Measurements from ENCODE around the gene ATF2. TPM values are rescaled to one million over a fixed set of nuclear protein-coding genes. Genes with fewer than 3 reads are reported as not detected.

ATF2 gene
- total and polyA plus RNA-seq, 2 of the 13 experiments (the other 11 are each of a cell fraction or from before 2014, with no cell fraction given), result 91.6 to 95.1 TPM

DNA sequence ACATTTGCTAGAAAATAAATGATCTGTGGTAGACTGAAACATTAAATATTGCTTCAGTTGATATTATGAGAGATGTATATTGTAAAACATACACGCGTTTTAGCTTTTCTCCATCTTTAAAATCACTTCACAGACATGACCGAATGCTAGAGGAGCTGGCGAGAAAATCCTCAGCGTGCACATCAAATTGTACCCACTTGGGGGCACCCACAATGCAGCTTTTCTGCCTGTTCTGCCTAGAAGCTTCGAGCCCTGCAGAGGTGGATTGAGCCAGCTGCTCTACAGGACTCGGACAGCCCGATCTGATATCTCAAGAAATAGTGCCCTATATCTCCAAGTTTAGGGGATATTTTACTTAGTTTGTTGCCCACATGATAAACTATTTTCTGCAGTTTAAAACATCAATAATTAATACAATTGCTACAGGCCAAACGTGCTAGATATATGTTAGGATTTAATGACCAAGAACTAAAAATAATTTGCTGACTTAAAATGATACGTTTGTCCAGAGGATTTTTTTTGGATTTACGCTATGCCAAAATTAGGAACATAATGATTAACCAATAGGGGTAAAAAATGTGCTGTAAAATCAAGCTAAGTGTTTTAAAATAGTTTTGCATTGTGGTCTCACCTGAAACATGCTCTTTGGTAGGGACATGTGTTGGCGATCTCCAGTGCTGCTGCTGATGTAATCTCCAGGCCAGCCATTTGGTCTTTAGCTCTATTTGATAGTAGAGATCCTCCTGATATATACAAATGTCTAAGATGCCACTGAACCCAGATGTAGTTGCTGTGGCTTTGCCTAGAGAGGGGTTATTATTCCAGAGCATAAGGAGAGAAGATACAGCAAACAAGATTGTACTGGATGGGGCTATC is 35.9 kb upstream of the ATF2 start (continued):
- TF ChIP-seq ADNP (CRISPR knock-in tag; IDR thresholded peaks at IDR 0.05) (no peak), ZNF143 (CRISPR knock-in tag; IDR thresholded peaks at IDR 0.05) (no peak), ZMYM4 (CRISPR knock-in tag; IDR thresholded peaks at IDR 0.05) (0 out of 2 replicates have a peak, but pooled peaks have one; percentile 21), ZNF329 (CRISPR knock-in tag; IDR thresholded peaks at IDR 0.05; ENCODE audit: low read depth) (no peak), ZSCAN12 (CRISPR knock-in tag; IDR thresholded peaks at IDR 0.05) (no peak), TCF7 (IDR thresholded peaks at IDR 0.05; ENCODE audit: low read depth) (no peak), ZNF354B (CRISPR knock-in tag; IDR thresholded peaks at IDR 0.05) (0 out of 2 replicates have a peak, but pooled peaks have one; percentile 17), NBN (conservative IDR thresholded peaks at IDR 0.05) (no peak), AHR (CRISPR knock-in tag; IDR thresholded peaks at IDR 0.05) (no peak), ZNF768 (CRISPR knock-in tag; IDR thresholded peaks at IDR 0.05) (no peak), SMC3 (IDR thresholded peaks at IDR 0.05; ENCODE audit: low read length) (peak; percentile 73), ZNF333 (CRISPR knock-in tag; IDR thresholded peaks at IDR 0.05; ENCODE audit: borderline replicate concordance) (no peak), ZSCAN21 (CRISPR knock-in tag; IDR thresholded peaks at IDR 0.05; ENCODE audit: borderline replicate concordance) (no peak), PRMT3 (CRISPR knock-in tag; IDR thresholded peaks at IDR 0.05; ENCODE audit: borderline replicate concordance, low read depth) (no peak)
- TF ChIP-seq, protein P1, sequence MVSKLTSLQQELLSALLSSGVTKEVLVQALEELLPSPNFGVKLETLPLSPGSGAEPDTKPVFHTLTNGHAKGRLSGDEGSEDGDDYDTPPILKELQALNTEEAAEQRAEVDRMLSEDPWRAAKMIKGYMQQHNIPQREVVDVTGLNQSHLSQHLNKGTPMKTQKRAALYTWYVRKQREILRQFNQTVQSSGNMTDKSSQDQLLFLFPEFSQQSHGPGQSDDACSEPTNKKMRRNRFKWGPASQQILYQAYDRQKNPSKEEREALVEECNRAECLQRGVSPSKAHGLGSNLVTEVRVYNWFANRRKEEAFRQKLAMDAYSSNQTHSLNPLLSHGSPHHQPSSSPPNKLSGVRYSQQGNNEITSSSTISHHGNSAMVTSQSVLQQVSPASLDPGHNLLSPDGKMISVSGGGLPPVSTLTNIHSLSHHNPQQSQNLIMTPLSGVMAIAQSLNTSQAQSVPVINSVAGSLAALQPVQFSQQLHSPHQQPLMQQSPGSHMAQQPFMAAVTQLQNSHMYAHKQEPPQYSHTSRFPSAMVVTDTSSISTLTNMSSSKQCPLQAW (CRISPR knock-in tag; IDR thresholded peaks at IDR 0.05), result 0 out of 2 replicates have a peak, but pooled peaks have one; percentile 19
- TF ChIP-seq, protein P2, sequence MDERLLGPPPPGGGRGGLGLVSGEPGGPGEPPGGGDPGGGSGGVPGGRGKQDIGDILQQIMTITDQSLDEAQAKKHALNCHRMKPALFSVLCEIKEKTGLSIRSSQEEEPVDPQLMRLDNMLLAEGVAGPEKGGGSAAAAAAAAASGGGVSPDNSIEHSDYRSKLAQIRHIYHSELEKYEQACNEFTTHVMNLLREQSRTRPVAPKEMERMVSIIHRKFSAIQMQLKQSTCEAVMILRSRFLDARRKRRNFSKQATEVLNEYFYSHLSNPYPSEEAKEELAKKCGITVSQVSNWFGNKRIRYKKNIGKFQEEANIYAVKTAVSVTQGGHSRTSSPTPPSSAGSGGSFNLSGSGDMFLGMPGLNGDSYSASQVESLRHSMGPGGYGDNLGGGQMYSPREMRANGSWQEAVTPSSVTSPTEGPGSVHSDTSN (CRISPR knock-in tag; IDR thresholded peaks at IDR 0.05), result no peak
- TF ChIP-seq, protein P3, sequence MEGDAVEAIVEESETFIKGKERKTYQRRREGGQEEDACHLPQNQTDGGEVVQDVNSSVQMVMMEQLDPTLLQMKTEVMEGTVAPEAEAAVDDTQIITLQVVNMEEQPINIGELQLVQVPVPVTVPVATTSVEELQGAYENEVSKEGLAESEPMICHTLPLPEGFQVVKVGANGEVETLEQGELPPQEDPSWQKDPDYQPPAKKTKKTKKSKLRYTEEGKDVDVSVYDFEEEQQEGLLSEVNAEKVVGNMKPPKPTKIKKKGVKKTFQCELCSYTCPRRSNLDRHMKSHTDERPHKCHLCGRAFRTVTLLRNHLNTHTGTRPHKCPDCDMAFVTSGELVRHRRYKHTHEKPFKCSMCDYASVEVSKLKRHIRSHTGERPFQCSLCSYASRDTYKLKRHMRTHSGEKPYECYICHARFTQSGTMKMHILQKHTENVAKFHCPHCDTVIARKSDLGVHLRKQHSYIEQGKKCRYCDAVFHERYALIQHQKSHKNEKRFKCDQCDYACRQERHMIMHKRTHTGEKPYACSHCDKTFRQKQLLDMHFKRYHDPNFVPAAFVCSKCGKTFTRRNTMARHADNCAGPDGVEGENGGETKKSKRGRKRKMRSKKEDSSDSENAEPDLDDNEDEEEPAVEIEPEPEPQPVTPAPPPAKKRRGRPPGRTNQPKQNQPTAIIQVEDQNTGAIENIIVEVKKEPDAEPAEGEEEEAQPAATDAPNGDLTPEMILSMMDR (CRISPR knock-in tag; IDR thresholded peaks at IDR 0.05), result peak; percentile 79
- TF ChIP-seq, protein P4, sequence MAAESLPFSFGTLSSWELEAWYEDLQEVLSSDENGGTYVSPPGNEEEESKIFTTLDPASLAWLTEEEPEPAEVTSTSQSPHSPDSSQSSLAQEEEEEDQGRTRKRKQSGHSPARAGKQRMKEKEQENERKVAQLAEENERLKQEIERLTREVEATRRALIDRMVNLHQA (CRISPR knock-in tag; IDR thresholded peaks at IDR 0.05), result no peak
- TF ChIP-seq, protein P5, sequence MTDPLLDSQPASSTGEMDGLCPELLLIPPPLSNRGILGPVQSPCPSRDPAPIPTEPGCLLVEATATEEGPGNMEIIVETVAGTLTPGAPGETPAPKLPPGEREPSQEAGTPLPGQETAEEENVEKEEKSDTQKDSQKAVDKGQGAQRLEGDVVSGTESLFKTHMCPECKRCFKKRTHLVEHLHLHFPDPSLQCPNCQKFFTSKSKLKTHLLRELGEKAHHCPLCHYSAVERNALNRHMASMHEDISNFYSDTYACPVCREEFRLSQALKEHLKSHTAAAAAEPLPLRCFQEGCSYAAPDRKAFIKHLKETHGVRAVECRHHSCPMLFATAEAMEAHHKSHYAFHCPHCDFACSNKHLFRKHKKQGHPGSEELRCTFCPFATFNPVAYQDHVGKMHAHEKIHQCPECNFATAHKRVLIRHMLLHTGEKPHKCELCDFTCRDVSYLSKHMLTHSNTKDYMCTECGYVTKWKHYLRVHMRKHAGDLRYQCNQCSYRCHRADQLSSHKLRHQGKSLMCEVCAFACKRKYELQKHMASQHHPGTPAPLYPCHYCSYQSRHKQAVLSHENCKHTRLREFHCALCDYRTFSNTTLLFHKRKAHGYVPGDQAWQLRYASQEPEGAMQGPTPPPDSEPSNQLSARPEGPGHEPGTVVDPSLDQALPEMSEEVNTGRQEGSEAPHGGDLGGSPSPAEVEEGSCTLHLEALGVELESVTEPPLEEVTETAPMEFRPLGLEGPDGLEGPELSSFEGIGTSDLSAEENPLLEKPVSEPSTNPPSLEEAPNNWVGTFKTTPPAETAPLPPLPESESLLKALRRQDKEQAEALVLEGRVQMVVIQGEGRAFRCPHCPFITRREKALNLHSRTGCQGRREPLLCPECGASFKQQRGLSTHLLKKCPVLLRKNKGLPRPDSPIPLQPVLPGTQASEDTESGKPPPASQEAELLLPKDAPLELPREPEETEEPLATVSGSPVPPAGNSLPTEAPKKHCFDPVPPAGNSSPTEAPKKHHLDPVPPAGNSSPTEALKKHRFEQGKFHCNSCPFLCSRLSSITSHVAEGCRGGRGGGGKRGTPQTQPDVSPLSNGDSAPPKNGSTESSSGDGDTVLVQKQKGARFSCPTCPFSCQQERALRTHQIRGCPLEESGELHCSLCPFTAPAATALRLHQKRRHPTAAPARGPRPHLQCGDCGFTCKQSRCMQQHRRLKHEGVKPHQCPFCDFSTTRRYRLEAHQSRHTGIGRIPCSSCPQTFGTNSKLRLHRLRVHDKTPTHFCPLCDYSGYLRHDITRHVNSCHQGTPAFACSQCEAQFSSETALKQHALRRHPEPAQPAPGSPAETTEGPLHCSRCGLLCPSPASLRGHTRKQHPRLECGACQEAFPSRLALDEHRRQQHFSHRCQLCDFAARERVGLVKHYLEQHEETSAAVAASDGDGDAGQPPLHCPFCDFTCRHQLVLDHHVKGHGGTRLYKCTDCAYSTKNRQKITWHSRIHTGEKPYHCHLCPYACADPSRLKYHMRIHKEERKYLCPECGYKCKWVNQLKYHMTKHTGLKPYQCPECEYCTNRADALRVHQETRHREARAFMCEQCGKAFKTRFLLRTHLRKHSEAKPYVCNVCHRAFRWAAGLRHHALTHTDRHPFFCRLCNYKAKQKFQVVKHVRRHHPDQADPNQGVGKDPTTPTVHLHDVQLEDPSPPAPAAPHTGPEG (CRISPR knock-in tag; IDR thresholded peaks at IDR 0.05), result no peak

Measured in HepG2 (cell line).